Measurements from ENCODE around the gene NHERF1.

NHERF1 gene

DNA sequence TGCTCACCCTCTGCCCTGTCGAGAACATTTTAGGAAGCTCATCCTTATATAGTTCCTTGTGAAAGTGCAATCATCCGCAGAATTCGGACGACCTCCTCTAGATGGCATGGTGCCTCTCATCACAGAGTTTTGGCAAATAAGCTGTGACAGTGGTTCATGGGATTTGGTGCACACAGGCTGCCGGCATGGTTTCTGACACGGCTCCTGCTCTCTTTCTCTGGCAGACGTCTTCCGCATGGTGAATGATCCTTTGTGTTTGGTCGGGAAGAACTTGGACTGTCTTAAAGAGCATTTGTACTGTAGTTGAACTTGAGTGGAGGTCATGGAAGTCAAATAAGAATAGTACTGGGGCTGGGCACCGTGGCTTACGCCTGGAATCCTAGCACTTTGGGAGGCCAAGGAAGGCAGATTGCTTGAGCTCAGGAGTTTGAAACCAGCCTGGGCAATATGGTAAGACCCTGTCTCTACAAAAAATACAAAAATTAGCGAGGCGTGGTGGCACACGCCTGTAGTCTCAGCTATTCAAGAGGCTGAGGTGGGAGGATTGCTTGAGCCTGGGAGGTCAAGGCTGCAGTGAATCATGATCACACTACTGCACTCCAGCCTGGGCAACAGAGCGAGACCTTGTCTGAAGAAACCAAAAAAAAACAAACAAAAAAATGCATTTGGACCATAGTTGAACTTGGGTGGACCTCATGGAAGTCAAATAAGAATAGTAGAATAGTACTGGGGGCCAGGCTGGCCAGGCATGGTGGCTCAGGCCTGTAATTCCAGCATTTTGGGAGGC, 62.5 kb downstream of the NHERF1 start:
- no peak for DNase-seq (ENCODE audit: low read depth)

DNA sequence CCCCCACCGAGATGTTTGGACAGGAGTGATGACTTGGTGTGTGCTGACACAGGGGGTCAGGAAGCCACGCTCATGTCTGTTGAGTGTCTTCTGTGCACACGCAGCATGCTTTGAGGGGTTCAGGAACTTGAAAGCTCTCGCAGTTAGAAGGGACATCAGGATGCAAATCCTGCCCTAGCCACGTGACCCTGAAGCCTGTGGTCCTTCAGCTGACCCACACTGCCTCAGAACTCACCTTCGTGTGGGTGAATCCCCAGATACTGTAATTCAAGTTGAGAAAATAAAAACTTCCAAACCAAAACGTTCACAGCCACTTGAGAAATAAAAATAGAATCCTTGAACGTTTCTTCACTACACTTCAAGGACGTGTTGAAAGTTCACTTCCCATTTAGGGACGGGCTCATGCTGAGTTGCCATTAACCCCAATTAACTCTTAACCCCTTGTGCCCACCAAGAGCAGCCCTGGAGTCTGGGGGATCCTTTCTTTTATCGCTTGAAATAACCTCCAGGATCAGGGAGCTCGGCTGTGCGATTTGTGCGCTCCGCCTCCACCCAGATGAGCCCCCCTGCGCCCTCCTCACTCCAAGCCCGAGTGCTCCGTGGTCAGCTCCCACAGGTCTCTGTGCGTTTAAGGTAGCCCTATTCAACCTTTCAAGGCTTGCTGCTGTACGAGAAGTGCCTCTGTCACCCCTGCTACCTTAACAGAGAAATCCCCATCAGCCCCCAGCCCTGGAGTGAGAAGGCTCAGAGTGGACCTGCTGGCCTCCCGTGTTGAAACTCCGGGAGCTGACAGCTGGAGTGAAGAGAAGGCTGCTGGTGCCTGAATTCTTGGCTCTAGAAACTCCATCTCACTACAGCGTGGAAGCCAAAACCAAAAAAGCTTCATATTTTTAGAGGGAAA, 63.9 kb downstream of the NHERF1 start:
- no peak for DNase-seq (ENCODE audit: low read depth)

DNA sequence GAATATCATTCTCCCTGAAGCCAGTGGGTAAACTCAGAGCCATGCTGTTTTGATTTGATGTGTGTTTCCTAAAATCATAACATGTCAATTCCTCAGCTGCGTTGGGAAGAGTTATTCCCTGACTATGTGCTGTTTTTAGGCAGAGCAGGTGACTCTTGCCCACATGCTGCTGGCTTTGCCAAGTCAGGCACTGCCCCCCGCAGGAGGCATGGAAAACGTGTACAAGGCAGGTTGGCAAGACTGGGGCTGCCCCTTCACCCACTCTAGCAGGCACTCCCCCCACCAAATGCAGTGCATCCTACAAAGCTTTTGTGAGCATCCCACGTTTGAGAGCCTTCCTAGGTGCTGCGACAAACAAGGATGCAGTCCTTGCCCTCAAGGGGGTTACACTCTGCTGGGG, 66.0 kb downstream of the NHERF1 start:
- no peak for DNase-seq (ENCODE audit: low read depth)

DNA sequence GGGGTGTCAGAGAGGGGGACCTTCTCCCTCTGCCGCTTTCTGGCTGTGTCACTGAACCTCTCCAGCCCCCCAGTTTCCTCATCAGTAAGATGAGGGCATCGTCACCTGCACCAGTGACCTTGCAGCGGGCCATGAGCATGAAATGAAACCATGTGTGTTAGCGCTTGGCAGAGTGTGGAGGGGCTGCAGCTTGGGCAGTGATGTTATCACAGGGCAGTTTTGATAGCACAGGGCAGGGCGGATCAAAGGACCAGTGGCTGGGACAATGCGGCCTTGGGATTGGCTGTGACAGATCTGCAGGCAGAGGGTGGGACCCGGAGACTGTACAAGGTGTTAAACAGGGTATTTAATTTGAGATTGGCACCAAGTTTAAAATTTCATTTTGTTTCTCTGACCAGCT, 66.6 kb downstream of the NHERF1 start:
- DNase-seq (ENCODE audit: low read depth), result no peak

DNA sequence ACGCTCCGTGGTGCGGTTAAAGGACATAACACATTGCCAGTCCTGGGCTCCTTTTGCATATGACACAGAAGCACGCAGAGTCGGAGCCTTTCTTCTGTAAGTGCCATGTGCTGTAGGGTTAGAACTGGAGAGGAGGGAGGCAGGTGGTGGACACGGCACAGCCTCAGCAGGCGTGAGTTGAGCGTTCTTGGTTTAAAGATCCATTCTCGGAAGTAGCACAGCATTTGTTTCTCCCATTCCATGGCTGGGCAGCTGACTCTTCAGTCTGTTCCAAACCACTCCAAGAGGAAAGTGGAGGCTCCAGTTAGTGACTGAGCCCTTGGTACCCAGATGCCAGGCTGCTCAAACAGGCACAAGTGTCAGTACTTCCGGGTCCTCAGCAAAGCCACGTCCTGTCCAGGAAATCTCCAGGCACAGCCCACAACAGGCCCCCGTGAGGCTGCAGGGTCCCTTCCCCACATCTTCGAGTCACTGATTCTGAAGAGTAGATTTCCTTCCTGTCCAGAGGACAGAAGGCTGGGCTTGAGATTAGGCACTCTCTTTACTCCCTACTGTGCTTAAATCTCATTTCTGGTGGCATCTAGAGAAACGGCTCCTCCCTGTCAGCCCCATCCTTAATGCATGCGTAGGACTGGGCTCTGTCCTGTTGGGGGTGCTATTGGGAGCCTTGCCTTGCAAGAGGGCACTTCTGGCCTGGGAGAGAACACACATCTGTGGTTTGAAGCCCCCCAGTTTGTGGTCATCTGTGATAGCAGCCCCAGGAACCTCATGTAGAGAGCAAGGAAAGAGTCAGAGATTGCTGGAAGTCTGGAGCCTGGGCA, 67.3 kb downstream of the NHERF1 start:
- no peak for DNase-seq (ENCODE audit: low read depth)

DNA sequence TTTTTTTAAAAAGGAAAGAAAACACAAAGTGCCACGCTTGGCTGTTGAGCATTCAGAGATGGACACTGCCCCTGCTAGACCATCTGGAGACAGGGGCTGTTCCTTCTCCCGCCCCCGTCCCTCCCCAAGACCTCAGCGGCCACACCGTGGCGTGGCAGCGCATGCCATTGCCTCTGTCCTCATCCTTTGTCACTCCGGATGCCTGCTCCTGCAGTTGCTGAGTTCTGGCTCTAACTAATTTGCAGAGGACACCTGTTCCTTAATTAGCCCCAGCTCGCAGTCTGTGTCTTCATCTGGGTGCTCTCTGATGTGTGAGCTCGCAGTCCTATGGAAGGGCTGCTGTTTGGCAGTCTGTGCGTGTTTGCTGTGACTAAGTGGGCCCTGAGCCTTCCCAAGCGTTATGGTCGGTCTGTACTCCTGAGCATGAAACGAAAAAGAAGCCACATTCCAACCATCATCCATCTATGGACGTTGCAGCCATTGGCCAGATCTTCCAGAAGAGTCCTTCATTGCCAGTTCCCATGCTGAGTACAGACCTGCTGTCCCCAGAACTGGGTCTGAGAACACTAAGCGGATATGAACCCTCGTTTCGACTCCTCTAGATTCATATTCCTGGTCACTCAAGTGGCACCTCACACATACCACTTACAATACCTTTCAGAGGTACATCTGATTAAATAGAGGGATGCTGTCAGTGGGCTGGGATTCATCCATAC, 68.6 kb downstream of the NHERF1 start:
- DNase-seq (ENCODE audit: low read depth), result no peak

DNA sequence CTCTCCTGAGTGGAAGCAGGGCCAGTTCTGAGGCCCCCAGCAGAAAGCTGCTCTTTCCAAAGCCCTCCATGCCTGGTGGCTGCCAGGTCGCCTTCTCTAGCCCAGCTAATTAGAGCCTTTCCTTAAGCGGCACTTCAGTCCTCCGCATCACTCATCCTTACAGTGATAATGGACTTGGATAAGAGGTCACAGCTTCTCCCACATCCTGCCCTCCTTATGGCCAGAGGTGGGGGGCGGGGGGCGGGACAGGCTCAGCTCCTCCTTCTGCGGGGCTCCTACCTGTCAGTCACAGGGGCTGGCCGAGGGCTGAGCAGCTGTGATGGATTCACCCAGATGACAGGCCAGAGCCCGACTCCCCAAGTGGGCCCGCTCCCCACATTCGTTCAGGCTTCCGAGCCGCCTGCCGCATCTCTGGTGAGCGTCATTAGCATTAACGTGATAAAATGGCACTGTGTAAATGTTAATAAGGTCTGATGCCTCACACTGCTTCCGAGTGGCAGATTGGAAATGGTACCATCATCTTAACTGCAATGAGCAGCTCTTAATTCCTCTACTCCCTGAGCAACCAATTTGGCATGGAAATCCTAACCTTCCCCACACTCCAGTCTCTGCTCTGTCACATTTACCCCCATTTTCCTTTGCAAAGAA, 70.0 kb downstream of the NHERF1 start:
- DNase-seq (ENCODE audit: low read depth), result no peak

Data from T follicular helper cell (primary cell).